Kidney (tissue), 14 donors: Measurements from ENCODE around the gene FAM162A. TPM values are rescaled to one million over a fixed set of nuclear protein-coding genes. Genes with fewer than 3 reads are reported as not detected.
A peak's percentile ranks its signal among the peaks of the same experiment; 100 is the strongest.
"Not testable (repeated sequence)": the region's sequence is repeated elsewhere in the genome, so short reads cannot be mapped to it uniquely, and the experiment has no call there.

Source experiments
- DNase-seq, 5 donors: peaks; one replicate each; pipeline ENCODE4 v3.0.0-alpha.2; 2013 to 2020
- FAIRE-seq: peaks from 2 replicates; lab custom pipeline; 2012; peaks lifted over from hg19 to GRCh38; lab: Jason Lieb, UNC
- H3K27ac ChIP-seq, 2 donors: one replicate each; pipeline ENCODE4 v1.7.0; 2013; ENCODE audit warnings: low read depth in 2 of 2, low read length in 2 of 2, inconsistent platforms in 1 of 2
- H3K27me3 ChIP-seq: one replicate; pipeline ENCODE4 v1.7.1; 2013; ENCODE audit warnings: low read length, inconsistent platforms; ENCODE audit not compliant: control insufficient read depth, insufficient read depth
- H3K36me3 ChIP-seq, 3 donors: one replicate each; pipeline versions ENCODE4 v1.7.0 to v1.7.1; 2013; ENCODE audit warnings: low read length in 3 of 3, control low read depth in 1 of 3, inconsistent platforms in 1 of 3; ENCODE audit not compliant: insufficient read depth in 3 of 3, control insufficient read depth in 2 of 3
- H3K4me1 ChIP-seq, 3 donors: one replicate each; pipeline versions ENCODE4 v1.7.0 to v1.7.1; 2013; ENCODE audit warnings: low read length in 3 of 3, inconsistent platforms in 1 of 3, low read depth in 1 of 3; ENCODE audit not compliant: control insufficient read depth in 2 of 3, insufficient read depth in 2 of 3
- H3K4me3 ChIP-seq, 3 donors: one replicate each; pipeline versions ENCODE4 v1.7.0 to v1.8.1; 2013; ENCODE audit warnings: low read length in 3 of 3, control low read depth in 1 of 3, inconsistent platforms in 1 of 3
- H3K9ac ChIP-seq, 3 donors: one replicate each; pipeline versions ENCODE4 v1.7.0 to v1.7.1; 2013; ENCODE audit warnings: low read length in 3 of 3, control low read depth in 1 of 3, inconsistent platforms in 1 of 3
- H3K9me3 ChIP-seq, 3 donors: one replicate each; pipeline versions ENCODE4 v1.7.0 to v1.7.1; 2013; ENCODE audit warnings: low read length in 3 of 3, control low read depth in 1 of 3, inconsistent platforms in 1 of 3; ENCODE audit not compliant: control insufficient read depth in 2 of 3, insufficient read depth in 1 of 3
- intact Hi-C: fragments of 100-400 bp; cut with DNase I; formaldehyde crosslinking; loops from one replicate; pipeline ENCODE4 v1.11.1; 2022
- polyA plus RNA-seq: library from polyadenylated mRNA; stranded (reverse); fragments of 350-450 nt; fragmentation: Illumina TruSeq; extraction: RNeasy Lipid Tissue Mini Kit (QIAGEN cat#74804); gene quantifications from one replicate; pipeline ENCODE4 v1.2.3, GENCODE V29; 2014; ENCODE audit warnings: low read depth, low replicate concordance; ENCODE audit not compliant: insufficient read depth
- total RNA-seq: library from RNA; stranded (reverse); fragmentation: NEBNext Ultra II Directional; extraction: Animal tissue kit (Norgen Biotek cat#: 25700); gene quantifications from one replicate; pipeline ENCODE4 v1.2.1, GENCODE V29; 2021
- TF ChIP-seq, protein P1 (sequence below): IDR thresholded peaks from 3 replicates; pipeline ENCODE4 v1.5.1; 2012; ENCODE audit warnings: mild to moderate bottlenecking, moderate library complexity, borderline replicate concordance; ENCODE audit not compliant: insufficient read depth; ENCODE audit errors: extremely low read depth
- donor health status: control.
- donor health status: control.
- donor health status: control.
- donor health status: control.
- donor health status: control.
- donor health status: DM: yes; HTN: yes; CAD: no.
- donor health status: Normal renal cell carcinoma (clear cell type).

The FAM162A gene
- total and polyA plus RNA-seq, 2 donors from 2014 or later = 46.6 to 213 TPM

DNA sequence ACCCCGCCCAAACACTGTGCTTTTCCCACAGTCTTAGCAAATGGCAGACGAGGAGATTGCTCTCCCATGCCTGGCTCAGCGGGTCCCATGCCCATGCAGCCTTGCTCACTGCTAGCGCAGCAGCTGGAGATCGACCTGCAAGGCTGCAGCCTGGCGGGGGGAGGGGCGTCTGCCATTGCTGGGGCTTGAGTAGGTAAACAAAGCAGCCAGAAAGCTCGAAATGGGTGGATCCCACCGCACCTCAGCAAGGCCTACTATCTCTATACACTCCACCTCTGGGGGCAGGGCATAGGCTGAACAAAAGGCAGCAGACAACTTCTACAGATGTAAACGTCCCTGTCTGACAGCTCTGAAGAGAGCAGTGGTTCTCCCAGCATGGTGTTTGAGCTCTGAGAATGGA is 59.1 kb downstream of the FAM162A start:
- TF ChIP-seq, protein P1, sequence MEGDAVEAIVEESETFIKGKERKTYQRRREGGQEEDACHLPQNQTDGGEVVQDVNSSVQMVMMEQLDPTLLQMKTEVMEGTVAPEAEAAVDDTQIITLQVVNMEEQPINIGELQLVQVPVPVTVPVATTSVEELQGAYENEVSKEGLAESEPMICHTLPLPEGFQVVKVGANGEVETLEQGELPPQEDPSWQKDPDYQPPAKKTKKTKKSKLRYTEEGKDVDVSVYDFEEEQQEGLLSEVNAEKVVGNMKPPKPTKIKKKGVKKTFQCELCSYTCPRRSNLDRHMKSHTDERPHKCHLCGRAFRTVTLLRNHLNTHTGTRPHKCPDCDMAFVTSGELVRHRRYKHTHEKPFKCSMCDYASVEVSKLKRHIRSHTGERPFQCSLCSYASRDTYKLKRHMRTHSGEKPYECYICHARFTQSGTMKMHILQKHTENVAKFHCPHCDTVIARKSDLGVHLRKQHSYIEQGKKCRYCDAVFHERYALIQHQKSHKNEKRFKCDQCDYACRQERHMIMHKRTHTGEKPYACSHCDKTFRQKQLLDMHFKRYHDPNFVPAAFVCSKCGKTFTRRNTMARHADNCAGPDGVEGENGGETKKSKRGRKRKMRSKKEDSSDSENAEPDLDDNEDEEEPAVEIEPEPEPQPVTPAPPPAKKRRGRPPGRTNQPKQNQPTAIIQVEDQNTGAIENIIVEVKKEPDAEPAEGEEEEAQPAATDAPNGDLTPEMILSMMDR = no peak
- FAIRE-seq (no peak), DNase-seq (no peak)
- no peak overlapping the region for H3K4me3 ChIP-seq
- H3K4me1 ChIP-seq = no peaks in the 10 kb centered on the region
- peaks cover 0 to 3% (median 0%) of the 10 kb centered on the region in 3 donors for H3K9me3 ChIP-seq
- H3K27ac ChIP-seq = no peak overlapping the region
- H3K36me3 ChIP-seq = peaks cover 2 to 20% (median 15%) of the 10 kb centered on the region in 3 donors
- H3K9ac ChIP-seq = no peak overlapping the region
- intact Hi-C loops = no loop called here
- H3K27me3 ChIP-seq = no peaks in the 10 kb centered on the region

DNA sequence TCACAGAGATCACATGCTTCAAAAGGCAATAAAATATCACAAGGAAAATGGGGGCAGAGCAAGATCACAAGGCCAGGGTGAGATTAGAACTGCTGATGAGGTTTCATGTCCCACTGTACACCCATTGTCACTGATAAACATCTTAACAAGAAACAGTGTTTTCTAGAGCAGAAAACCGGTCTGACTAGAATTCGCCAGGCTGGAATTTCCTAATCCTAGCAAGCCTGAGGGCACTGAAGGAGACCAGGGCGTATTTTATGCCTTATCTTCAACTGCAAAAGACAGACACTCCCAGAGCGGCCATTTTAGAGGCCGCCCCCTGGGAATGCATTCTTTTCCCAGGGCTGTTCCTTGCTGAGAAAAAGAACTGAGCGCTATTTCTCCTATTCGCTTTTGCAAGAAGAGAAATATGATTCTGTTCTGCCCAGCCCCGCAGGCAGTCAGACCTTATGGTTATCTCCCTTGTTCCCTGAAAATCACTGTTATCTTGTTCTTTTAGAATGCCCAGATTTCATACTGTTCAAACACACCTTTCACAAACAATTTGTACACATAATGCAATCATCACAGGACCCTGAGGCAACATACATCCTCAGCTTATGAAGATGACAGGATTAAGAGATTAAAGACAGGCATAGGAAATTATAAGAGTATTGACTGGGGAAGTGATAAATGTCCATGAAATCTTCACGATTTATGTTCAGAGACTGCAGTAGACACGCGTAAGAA is 59.9 kb downstream of the FAM162A start:
- H3K9ac ChIP-seq, FAIRE-seq, H3K27ac ChIP-seq, H3K4me1 ChIP-seq, H3K9me3 ChIP-seq, H3K27me3 ChIP-seq, intact Hi-C loops, H3K4me3 ChIP-seq: not testable (repeated sequence)
- peak in 2 of 5 donors; percentile 4 to 14 for DNase-seq
- H3K36me3 ChIP-seq = peaks cover 2 to 20% (median 15%) of the 10 kb centered on the region in 3 donors

DNA sequence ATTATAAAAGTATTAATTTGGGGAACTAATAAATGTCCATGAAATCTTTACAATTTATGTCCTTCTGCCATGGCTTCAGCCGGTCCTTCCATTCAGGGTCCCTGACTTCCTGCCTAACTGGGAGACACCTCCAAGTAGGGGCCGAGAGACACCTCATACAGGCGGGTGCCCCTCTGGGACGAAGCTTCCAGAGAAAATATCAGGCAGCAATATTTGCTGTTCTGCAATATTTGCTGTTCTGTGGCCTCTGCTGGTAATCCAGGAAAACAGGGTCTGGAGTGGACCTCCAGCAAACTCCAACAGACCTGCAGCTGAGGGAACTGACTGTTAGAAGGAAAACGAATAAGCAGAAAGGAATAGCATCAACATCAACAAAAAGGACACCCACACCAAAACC is 60.5 kb downstream of the FAM162A start:
- FAIRE-seq, DNase-seq, H3K4me1 ChIP-seq, H3K9ac ChIP-seq, H3K4me3 ChIP-seq, H3K27me3 ChIP-seq, H3K9me3 ChIP-seq, H3K27ac ChIP-seq, intact Hi-C loops: not testable (repeated sequence)
- peaks cover 2 to 20% (median 10%) of the 10 kb centered on the region in 3 donors for H3K36me3 ChIP-seq

DNA sequence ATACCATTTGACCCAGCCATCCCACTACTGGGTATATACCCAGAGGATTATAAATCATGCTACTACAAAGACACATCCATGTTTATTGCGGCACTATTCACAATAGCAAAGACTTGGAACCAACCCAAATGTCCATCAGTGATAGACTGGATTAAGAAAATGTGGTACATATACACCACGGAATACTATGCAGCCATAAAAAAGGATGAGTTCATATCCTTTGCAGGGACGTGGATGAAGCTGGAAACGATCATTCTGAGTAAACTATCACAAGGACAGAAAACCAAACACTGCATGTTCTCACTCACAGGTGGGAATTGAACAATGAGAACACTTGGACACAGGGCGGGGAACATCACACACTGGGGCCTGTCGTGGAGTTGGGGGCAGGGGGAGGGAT is 64.2 kb downstream of the FAM162A start:
- H3K4me1 ChIP-seq, H3K27ac ChIP-seq, H3K4me3 ChIP-seq, FAIRE-seq, H3K9ac ChIP-seq, H3K27me3 ChIP-seq, H3K9me3 ChIP-seq, DNase-seq, H3K36me3 ChIP-seq, intact Hi-C loops: not testable (repeated sequence)

- TF ChIP-seq, protein P1 = no peak
- DNase-seq (no peak), FAIRE-seq (no peak)
- Histone ChIP-seq H3K9me3 (no peaks in the 10 kb centered on the region), H3K27ac (no peak overlapping the region), H3K4me1 (peaks cover 0 to 5% (median 0%) of the 10 kb centered on the region in 3 donors), H3K36me3 (peaks cover 5 to 9% (median 8%) of the 10 kb centered on the region in 3 donors), H3K9ac (no peak overlapping the region), H3K4me3 (no peak overlapping the region), H3K27me3 (no peaks in the 10 kb centered on the region)
- intact Hi-C loops = no loop called here
Observed at GRCh38 chr3:122451371-122451770, 67.4 kb downstream of the FAM162A start.
